ENCODE measurements around the gene ST6GALNAC4.

ST6GALNAC4 gene

DNA sequence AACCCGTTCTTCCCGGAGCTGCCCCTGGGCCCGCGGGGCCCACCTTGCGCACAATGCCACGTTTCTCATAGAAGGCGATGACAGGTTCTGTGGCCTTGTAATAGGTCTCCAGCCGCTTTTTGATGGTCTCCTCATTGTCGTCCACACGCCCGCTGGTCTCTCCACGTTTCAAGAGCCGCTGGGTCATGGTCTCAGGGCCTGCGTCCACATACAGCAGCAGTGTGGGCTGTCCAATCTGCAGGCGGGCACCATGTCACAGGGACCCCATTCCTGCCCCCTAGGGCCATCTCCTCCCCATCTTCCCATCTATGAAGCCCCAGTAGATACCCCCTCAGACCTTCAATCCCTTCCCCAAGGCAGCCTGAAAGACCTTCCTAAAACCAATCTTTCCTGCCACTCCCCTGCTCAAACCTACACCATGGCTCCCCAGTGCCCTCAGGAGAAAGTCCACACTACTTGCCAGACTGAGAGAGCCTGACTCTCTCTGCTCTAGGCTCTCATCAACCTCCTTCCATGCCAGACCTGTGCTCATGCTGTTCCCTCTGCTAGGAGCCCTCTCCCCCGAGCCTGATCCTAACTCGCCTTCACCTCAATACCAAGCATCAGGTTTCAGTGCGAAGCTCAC lies 48.5 kb downstream of the ST6GALNAC4 start:
- H3K4me3 ChIP-seq (ENCODE audit: low read length in 2 of 2) = no peak overlapping the region
- peaks cover 12 to 37% of the 10 kb centered on the region in 2 donors for H3K36me3 ChIP-seq (ENCODE audit: control insufficient read depth in 2 of 2, insufficient read depth in 2 of 2, low read length in 2 of 2)
- H3K4me1 ChIP-seq (ENCODE audit: control insufficient read depth, insufficient read depth, low read length) = peaks cover 3% of the 10 kb centered on the region
- no peaks in the 10 kb centered on the region for H3K9me3 ChIP-seq (ENCODE audit: control insufficient read depth in 2 of 2, low read length in 2 of 2)
- no peak overlapping the region for H3K27ac ChIP-seq (ENCODE audit: low read length)
- no peak overlapping the region for H3K9ac ChIP-seq (ENCODE audit: low read length in 2 of 2)
- H3K27me3 ChIP-seq (ENCODE audit: control insufficient read depth in 1 of 2, insufficient read depth in 2 of 2, low read length in 2 of 2) = no peaks in the 10 kb centered on the region

DNA sequence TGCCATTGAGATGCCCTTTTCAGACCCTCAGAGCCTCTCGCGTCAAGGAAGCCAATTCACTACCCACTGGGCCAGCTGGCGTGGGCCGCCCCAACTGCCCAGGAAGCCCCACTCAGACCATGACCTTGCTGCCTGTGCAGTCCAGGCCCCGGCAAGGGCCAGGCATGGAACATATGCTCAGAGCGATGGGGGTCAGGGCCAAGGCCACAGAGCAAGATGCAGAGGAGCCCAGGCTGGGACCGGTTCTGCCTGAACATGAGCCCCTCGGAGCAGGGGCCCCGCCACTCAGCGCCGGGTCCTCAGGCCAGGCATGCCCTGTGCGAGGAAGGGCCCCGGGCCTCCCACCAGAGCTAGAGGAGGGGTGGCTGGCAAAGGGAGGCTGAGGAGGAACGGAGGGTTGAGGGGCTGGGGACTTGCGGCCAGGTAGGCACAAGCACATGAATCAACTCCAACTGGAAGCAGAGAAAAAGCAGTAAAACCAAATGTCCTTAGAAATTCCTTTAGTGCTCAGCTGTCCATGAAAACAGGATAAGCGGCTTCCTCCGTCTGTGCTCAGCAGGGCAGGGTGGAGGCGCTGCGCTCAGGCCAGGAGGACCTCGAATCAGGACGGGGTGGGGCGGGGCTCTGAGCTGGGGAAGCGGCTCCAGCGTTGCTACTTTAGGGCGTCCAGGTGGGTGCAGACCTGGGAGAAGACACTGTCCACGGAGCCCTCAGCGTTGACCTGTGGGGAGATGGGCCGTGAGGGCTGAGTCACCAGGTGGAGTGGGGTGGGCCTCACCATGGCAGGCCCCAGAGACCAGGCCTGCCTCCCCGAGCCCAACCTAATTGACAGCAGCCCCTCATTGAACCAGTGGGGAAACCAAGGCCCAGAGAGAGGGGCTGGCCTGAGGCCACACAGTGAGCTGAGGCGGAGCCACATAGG lies 49.2 kb downstream of the ST6GALNAC4 start:
- Histone ChIP-seq H3K27ac (ENCODE audit: low read length) (no peak overlapping the region), H3K36me3 (ENCODE audit: control insufficient read depth in 2 of 2, insufficient read depth in 2 of 2, low read length in 2 of 2) (peaks cover 12 to 37% of the 10 kb centered on the region in 2 donors), H3K9ac (ENCODE audit: low read length in 2 of 2) (no peak overlapping the region), H3K4me3 (ENCODE audit: low read length in 2 of 2) (no peak overlapping the region), H3K9me3 (ENCODE audit: control insufficient read depth in 2 of 2, low read length in 2 of 2) (no peaks in the 10 kb centered on the region), H3K27me3 (ENCODE audit: control insufficient read depth in 1 of 2, insufficient read depth in 2 of 2, low read length in 2 of 2) (no peaks in the 10 kb centered on the region), H3K4me1 (ENCODE audit: control insufficient read depth, insufficient read depth, low read length) (peaks cover 2% of the 10 kb centered on the region)

DNA sequence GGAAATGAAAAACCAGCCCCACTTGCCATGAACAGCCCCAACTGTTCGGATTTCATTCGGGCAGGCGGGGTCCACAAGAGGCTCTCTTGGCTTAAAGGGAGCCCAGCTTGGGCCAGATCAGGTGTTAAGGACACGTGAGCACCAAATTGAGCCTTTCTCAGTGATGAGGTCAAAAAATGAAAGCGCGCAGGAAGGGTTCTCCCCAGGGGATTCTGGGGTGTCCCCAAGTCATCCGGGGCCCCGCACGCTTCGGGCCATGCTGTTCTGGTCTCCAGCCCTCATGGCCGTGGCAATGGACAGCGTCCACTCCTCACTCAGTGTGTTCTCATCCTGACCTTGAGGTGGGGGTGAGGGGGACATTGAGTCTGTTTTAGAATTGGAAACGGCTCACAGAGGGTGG lies 50.3 kb downstream of the ST6GALNAC4 start:
- Histone ChIP-seq H3K36me3 (ENCODE audit: control insufficient read depth in 2 of 2, insufficient read depth in 2 of 2, low read length in 2 of 2) (peaks cover 12 to 30% of the 10 kb centered on the region in 2 donors), H3K27ac (ENCODE audit: low read length) (no peak overlapping the region), H3K27me3 (ENCODE audit: control insufficient read depth in 1 of 2, insufficient read depth in 2 of 2, low read length in 2 of 2) (no peaks in the 10 kb centered on the region), H3K9me3 (ENCODE audit: control insufficient read depth in 2 of 2, low read length in 2 of 2) (no peaks in the 10 kb centered on the region), H3K4me1 (ENCODE audit: control insufficient read depth, insufficient read depth, low read length) (peaks cover 12% of the 10 kb centered on the region), H3K9ac (ENCODE audit: low read length in 2 of 2) (no peak overlapping the region), H3K4me3 (ENCODE audit: low read length in 2 of 2) (no peak overlapping the region)

DNA sequence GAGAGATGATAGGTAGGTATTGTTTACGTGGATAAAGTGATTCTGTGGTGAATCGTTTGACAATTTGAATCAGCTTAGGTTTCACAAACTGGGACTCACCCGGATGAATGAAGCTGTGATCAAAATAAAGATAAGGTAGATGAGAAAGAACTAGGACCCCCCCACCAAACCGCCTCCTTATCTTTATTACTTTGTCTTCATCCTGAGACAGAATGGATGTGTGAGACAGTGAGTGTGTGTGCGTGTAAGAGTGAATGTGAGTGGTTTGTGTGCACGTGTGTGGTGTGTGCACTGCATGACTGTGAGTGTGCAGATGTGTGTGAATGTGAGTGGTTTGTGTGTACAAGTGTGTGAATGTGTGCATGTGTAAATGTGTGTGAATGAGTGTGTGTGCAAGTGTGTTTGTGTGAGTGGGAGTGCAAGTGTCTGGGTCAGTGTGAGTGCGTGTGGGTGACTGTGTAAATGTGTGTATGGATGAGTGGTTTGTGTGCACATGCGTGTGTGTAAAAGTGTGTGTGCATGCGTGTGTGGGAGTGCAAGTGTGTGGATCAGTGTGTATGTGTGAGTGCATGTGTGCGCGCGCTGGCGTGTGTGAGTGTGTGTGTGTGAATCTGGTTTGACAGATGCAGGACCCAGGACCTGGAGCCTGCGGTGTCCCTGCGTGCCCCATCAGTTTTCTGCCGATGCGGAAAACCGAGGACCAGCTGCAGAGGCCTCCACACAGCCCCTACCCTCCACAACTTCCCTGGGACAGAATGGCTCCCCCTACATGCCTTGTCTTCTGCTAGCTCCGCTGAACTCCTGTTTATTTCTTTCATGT lies 51.0 kb downstream of the ST6GALNAC4 start:
- Histone ChIP-seq H3K4me3 (ENCODE audit: low read length in 2 of 2) (no peak overlapping the region), H3K36me3 (ENCODE audit: control insufficient read depth in 2 of 2, insufficient read depth in 2 of 2, low read length in 2 of 2) (peaks cover 8 to 24% of the 10 kb centered on the region in 2 donors), H3K9me3 (ENCODE audit: control insufficient read depth in 2 of 2, low read length in 2 of 2) (no peaks in the 10 kb centered on the region), H3K4me1 (ENCODE audit: control insufficient read depth, insufficient read depth, low read length) (peaks cover 14% of the 10 kb centered on the region), H3K27ac (ENCODE audit: low read length) (no peak overlapping the region), H3K27me3 (ENCODE audit: control insufficient read depth in 1 of 2, insufficient read depth in 2 of 2, low read length in 2 of 2) (no peaks in the 10 kb centered on the region), H3K9ac (ENCODE audit: low read length in 2 of 2) (no peak overlapping the region)

DNA sequence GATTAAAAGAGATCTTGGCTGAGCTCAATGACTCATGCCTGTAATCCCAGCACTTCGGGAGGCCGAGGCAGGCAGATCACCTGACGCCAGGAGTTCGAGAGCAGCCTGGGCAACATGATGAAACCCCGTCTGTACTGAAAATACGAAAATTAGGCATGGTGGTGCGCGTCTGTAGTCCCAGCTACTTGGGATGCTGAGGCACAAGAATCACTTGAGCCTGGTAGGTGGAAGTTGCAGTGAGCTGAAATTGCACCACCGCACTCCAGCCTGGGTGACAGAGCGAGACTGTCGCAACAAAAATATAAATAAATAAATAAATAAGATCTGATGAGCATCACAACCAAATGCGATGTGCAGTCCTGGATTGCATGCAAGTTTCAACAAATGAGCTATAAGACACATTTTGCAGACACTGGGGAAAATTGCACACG lies 53.6 kb downstream of the ST6GALNAC4 start:
- Histone ChIP-seq H3K4me3 (ENCODE audit: low read length in 2 of 2) (no peak overlapping the region), H3K36me3 (ENCODE audit: control insufficient read depth in 2 of 2, insufficient read depth in 2 of 2, low read length in 2 of 2) (peaks cover 3 to 8% of the 10 kb centered on the region in 2 donors), H3K9ac (ENCODE audit: low read length in 2 of 2) (no peak overlapping the region), H3K27me3 (ENCODE audit: control insufficient read depth in 1 of 2, insufficient read depth in 2 of 2, low read length in 2 of 2) (no peaks in the 10 kb centered on the region), H3K9me3 (ENCODE audit: control insufficient read depth in 2 of 2, low read length in 2 of 2) (no peaks in the 10 kb centered on the region), H3K27ac (ENCODE audit: low read length) (peak overlapping the region; percentile 18), H3K4me1 (ENCODE audit: control insufficient read depth, insufficient read depth, low read length) (peaks cover 16% of the 10 kb centered on the region)

DNA sequence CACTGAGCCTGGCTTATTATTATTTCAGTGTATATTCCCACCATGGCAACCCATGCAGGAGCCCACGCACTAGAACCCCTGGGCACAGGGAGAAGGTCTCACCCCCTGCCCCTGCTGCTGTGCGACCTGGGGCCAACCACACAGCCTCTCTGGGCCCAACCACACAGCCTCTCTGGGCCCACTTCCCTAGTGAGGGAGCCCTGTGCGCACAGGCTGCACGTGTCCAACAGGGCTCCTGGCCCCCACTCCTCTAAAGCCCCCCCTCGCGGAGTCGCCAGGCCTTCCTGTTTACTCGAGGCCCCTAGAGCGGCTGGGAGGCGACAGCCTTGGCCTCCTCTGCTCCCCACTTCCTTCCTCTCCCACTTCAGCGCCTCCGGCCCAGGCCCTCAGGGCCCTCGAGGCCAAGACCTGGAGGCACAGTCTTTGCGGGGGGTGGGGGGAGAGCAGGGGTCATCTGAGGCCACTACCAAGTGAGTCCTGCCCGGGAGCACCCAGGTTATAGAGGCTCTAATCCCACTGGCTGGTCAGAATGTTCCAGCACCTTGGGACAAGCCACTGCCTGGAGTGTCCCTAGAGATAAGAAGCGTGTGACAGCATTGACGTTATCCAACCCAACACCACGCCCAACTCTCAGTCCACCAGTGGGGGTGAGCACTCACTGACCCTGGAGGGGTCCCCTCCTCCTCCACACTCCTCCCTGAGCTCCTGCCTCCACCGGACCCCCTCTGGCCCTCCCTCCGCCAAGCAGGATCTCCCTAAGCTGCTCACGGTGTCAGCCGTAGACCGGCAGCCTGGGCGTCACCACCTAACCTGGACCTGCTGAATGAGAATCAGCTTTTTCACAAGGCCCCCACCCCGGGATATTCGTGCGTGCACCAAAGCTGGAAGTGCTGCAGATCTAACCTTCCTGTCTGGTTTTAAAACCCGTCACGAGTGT lies 54.5 kb downstream of the ST6GALNAC4 start:
- Histone ChIP-seq H3K36me3 (ENCODE audit: control insufficient read depth in 2 of 2, insufficient read depth in 2 of 2, low read length in 2 of 2) (peaks cover 0 to under 1% of the 10 kb centered on the region in 2 donors), H3K9ac (ENCODE audit: low read length in 2 of 2) (no peak overlapping the region), H3K27ac (ENCODE audit: low read length) (peak overlapping the region; percentile 18), H3K4me1 (ENCODE audit: control insufficient read depth, insufficient read depth, low read length) (peaks cover 22% of the 10 kb centered on the region), H3K4me3 (ENCODE audit: low read length in 2 of 2) (no peak overlapping the region), H3K27me3 (ENCODE audit: control insufficient read depth in 1 of 2, insufficient read depth in 2 of 2, low read length in 2 of 2) (no peaks in the 10 kb centered on the region), H3K9me3 (ENCODE audit: control insufficient read depth in 2 of 2, low read length in 2 of 2) (no peaks in the 10 kb centered on the region)

DNA sequence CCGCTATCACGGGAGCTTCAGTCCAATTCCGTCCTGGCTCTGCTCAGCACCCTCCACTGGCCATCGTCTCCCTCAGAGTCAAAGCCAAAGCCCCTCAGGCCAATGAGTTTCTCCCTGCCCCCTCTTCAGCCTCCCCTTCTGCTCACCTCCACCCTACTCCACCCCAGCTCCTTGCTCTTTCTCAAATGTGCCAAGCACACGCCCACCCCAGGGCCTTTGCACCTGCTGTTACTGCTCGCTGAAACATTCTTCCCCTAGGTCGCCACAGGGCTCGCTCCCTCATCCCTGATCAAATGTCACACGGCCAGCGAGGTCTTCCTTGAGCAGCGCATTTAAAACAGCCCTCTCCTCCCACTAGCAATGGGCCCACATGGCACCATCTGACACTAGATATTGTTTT lies 56.1 kb downstream of the ST6GALNAC4 start:
- H3K27ac ChIP-seq (ENCODE audit: low read length) = no peak overlapping the region
- no peaks in the 10 kb centered on the region for H3K27me3 ChIP-seq (ENCODE audit: control insufficient read depth in 1 of 2, insufficient read depth in 2 of 2, low read length in 2 of 2)
- H3K4me1 ChIP-seq (ENCODE audit: control insufficient read depth, insufficient read depth, low read length) = peaks cover 24% of the 10 kb centered on the region
- no peaks in the 10 kb centered on the region for H3K36me3 ChIP-seq (ENCODE audit: control insufficient read depth in 2 of 2, insufficient read depth in 2 of 2, low read length in 2 of 2)
- H3K9me3 ChIP-seq (ENCODE audit: control insufficient read depth in 2 of 2, low read length in 2 of 2) = no peaks in the 10 kb centered on the region
- no peak overlapping the region for H3K4me3 ChIP-seq (ENCODE audit: low read length in 2 of 2)
- no peak overlapping the region for H3K9ac ChIP-seq (ENCODE audit: low read length in 2 of 2)

DNA sequence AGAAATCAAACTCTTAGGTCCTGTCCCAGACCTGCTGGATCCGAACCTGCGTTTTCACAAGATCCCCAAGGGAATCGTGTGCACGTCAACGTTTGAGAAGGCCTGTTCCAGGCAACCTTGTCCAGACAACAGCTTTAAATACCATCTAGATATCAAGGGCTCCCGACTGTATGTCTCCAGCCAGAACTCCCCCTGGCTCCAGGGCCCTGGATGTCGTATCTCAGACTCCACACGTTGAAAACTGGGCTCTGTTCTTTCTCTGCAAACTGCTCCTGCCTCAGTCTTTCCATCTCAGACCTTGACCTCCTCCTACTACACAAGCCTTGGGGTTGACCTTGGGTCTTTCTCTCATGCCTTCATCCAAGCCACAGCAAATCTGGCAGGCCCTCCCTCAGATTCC lies 56.6 kb downstream of the ST6GALNAC4 start:
- Histone ChIP-seq H3K9me3 (ENCODE audit: control insufficient read depth in 2 of 2, low read length in 2 of 2) (no peaks in the 10 kb centered on the region), H3K9ac (ENCODE audit: low read length in 2 of 2) (no peak overlapping the region), H3K36me3 (ENCODE audit: control insufficient read depth in 2 of 2, insufficient read depth in 2 of 2, low read length in 2 of 2) (no peaks in the 10 kb centered on the region), H3K27me3 (ENCODE audit: control insufficient read depth in 1 of 2, insufficient read depth in 2 of 2, low read length in 2 of 2) (no peaks in the 10 kb centered on the region), H3K4me1 (ENCODE audit: control insufficient read depth, insufficient read depth, low read length) (peaks cover 24% of the 10 kb centered on the region), H3K27ac (ENCODE audit: low read length) (no peak overlapping the region), H3K4me3 (ENCODE audit: low read length in 2 of 2) (no peak overlapping the region)

DNA sequence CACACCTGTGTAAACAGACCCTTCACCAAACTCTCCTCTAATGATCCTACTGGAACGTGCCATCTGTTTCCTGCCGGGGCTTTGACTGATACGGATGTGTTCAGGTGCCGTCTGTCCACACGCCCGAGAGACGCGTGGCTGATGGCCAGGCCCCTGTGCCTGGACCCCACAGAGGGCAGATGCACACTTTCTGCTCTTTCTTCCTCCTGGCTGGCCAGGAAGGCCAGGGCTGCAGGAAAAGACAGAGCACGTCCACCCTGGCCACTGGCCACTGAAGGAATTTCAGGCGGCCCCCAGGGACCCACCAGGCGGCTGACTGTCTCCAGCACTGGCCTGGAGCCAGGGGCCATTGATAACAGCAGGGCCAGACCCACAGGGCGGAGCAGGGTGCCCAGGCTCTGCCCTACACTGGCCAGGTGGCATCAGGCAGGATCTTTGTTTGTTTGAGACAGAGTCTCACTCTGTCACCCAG lies 58.8 kb downstream of the ST6GALNAC4 start:
- Histone ChIP-seq H3K27me3 (ENCODE audit: control insufficient read depth in 1 of 2, insufficient read depth in 2 of 2, low read length in 2 of 2) (no peaks in the 10 kb centered on the region), H3K4me3 (ENCODE audit: low read length in 2 of 2) (no peak overlapping the region), H3K36me3 (ENCODE audit: control insufficient read depth in 2 of 2, insufficient read depth in 2 of 2, low read length in 2 of 2) (no peaks in the 10 kb centered on the region), H3K9me3 (ENCODE audit: control insufficient read depth in 2 of 2, low read length in 2 of 2) (no peaks in the 10 kb centered on the region), H3K4me1 (ENCODE audit: control insufficient read depth, insufficient read depth, low read length) (peaks cover 32% of the 10 kb centered on the region), H3K27ac (ENCODE audit: low read length) (no peak overlapping the region), H3K9ac (ENCODE audit: low read length in 2 of 2) (no peak overlapping the region)

Measured in stomach smooth muscle (tissue), 2 donors.